Measurements from ENCODE around the gene GPRC5B.

DNA sequence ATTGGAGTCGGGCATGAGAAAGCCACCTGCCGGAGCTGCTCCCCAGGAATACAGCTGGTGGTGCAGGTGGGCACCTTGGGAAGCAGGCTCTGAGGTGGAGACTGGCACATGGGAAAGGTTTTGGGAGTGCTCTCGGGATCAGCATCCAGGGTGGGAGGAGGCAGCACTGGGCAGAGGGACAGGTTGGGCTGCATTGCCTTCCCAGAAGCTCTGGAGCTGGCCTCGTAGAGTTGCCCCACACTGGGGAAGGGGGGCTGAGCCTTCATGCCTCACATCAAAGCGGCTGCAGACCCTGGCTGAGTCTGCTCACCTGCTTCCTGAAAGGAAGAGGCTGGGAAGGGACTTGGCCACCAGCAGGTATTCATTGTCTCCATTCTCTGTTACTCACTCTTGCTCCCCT, 13.5 kb upstream of the GPRC5B start:
- TF ChIP-seq, protein P1, sequence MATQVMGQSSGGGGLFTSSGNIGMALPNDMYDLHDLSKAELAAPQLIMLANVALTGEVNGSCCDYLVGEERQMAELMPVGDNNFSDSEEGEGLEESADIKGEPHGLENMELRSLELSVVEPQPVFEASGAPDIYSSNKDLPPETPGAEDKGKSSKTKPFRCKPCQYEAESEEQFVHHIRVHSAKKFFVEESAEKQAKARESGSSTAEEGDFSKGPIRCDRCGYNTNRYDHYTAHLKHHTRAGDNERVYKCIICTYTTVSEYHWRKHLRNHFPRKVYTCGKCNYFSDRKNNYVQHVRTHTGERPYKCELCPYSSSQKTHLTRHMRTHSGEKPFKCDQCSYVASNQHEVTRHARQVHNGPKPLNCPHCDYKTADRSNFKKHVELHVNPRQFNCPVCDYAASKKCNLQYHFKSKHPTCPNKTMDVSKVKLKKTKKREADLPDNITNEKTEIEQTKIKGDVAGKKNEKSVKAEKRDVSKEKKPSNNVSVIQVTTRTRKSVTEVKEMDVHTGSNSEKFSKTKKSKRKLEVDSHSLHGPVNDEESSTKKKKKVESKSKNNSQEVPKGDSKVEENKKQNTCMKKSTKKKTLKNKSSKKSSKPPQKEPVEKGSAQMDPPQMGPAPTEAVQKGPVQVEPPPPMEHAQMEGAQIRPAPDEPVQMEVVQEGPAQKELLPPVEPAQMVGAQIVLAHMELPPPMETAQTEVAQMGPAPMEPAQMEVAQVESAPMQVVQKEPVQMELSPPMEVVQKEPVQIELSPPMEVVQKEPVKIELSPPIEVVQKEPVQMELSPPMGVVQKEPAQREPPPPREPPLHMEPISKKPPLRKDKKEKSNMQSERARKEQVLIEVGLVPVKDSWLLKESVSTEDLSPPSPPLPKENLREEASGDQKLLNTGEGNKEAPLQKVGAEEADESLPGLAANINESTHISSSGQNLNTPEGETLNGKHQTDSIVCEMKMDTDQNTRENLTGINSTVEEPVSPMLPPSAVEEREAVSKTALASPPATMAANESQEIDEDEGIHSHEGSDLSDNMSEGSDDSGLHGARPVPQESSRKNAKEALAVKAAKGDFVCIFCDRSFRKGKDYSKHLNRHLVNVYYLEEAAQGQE (IDR thresholded peaks at IDR 0.05; ENCODE audit: insufficient read depth in 1 of 2, low read depth in 2 of 2, low read length in 2 of 2), result no peak
- no peak for TF ChIP-seq POLR2AphosphoS5 (IDR thresholded peaks at IDR 0.05; ENCODE audit: low read depth, low read length)
